ENCODE data around the gene ZNF358. TPM values are rescaled to one million over a fixed set of nuclear protein-coding genes. Genes with fewer than 3 reads are reported as not detected.

ZNF358 gene
- total RNA-seq, 1 donor from 2014 or later: 56.9 TPM

DNA sequence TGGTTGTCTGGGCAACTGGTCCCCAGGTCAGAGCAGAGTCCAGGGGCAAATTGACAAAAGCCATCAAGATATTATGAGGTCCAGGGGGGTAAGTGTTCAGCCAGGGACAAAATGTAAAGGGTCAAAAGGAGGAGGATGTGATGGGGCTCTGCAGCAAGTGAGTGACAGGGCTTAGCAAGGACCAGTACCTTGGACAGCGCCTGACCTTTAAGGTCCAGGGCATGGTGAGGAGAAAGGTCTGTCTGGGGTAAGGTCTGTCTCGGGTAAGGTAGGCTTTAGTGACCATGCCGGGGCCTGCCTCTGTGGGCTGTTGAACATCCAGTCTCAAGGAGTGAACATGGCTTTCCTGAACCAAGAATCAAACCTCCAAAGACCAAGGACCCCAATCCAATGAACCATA, 6.3 kb upstream of the ZNF358 start:
- H3K27me3 ChIP-seq: no peaks in the 10 kb centered on the region
- H3K4me1 ChIP-seq: peaks cover 3% of the 10 kb centered on the region
- no peaks in the 10 kb centered on the region for H3K36me3 ChIP-seq
- DNase-seq (no peak), ATAC-seq (no peak)
- TF ChIP-seq, protein P1, sequence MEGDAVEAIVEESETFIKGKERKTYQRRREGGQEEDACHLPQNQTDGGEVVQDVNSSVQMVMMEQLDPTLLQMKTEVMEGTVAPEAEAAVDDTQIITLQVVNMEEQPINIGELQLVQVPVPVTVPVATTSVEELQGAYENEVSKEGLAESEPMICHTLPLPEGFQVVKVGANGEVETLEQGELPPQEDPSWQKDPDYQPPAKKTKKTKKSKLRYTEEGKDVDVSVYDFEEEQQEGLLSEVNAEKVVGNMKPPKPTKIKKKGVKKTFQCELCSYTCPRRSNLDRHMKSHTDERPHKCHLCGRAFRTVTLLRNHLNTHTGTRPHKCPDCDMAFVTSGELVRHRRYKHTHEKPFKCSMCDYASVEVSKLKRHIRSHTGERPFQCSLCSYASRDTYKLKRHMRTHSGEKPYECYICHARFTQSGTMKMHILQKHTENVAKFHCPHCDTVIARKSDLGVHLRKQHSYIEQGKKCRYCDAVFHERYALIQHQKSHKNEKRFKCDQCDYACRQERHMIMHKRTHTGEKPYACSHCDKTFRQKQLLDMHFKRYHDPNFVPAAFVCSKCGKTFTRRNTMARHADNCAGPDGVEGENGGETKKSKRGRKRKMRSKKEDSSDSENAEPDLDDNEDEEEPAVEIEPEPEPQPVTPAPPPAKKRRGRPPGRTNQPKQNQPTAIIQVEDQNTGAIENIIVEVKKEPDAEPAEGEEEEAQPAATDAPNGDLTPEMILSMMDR (IDR thresholded peaks at IDR 0.05): no peak
- no peak overlapping the region for H3K4me3 ChIP-seq
- no peaks in the 10 kb centered on the region for H3K9me3 ChIP-seq
- intact Hi-C loops (cut with DNase I): no loop called here
- H3K27ac ChIP-seq: no peak overlapping the region

DNA sequence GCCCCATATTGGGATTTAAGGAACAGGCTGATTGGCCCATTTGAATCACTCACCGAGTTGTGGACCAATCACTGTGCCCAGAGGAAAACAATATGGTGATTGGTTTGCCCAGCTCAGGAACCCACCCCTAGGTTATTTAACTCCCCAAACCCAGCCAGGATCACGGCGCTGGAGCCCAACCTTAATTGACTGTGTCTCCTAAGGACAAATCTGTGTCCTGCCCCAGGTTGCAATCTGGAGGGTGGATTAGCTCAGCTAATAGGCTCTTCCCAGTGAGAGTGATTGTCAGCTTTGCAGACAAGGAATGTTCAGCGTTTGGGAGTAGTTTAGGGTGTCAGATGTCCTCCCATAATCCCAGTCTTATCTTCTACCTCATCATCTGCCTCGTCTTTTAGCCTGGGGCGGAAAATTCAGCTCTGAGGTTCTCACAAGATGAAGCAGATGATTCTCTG, 3.5 kb upstream of the ZNF358 start:
- H3K27ac ChIP-seq: no peak overlapping the region
- no peak for DNase-seq
- H3K36me3 ChIP-seq: no peaks in the 10 kb centered on the region
- H3K27me3 ChIP-seq: no peaks in the 10 kb centered on the region
- no peak for ATAC-seq
- peaks cover 16% of the 10 kb centered on the region for H3K4me1 ChIP-seq
- TF ChIP-seq, protein P1 (IDR thresholded peaks at IDR 0.05): no peak
- no peaks in the 10 kb centered on the region for H3K9me3 ChIP-seq
- no peak overlapping the region for H3K4me3 ChIP-seq
- intact Hi-C loops (cut with DNase I): no loop called here

DNA sequence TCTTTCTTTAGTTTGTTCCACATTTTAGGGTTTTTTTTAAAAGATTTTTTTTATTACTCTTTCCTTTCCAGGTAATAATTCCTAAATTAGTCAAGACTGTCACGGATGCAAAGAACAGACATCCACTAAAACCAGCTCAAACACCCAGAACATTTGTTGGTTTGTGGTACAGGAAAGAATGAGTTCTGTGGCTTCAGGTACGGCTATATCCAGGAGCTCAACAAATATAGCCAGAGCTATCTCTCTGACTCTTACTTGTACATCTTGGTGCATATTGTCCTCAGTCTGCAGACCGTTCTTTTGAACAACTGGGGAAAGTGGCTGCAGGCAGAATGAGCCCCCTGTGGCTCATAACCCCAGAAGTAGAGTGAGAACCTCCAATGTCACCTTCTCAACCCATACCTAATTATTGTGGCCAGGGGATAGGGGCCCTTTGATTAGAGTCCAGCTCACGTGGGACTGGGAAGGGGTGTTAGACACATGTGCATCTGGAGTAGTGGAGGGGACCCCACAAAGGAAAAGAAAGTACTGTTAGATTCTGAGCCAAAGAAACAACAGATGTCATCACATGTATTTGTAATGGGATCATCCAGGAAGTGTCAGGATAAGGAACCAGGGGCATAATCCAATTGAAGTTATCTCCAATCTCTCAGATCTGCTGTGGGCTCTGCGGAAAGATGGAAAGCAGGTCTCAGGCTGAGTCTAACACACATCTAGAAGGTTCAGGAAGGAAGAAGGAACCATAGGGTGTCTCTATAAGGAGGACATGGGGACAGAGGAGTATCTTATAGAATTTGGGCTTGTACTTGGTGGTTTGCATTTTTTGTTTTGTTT, 1.9 kb upstream of the ZNF358 start:
- TF ChIP-seq, protein P1 (IDR thresholded peaks at IDR 0.05): no peak
- intact Hi-C loops (cut with DNase I): no loop called here
- ATAC-seq: no peak
- Histone ChIP-seq H3K27ac (peak overlapping the region; percentile 92), H3K4me3 (no peak overlapping the region), H3K27me3 (no peaks in the 10 kb centered on the region), H3K9me3 (no peaks in the 10 kb centered on the region), H3K4me1 (peaks cover 16% of the 10 kb centered on the region), H3K36me3 (no peaks in the 10 kb centered on the region)
- no peak for DNase-seq

DNA sequence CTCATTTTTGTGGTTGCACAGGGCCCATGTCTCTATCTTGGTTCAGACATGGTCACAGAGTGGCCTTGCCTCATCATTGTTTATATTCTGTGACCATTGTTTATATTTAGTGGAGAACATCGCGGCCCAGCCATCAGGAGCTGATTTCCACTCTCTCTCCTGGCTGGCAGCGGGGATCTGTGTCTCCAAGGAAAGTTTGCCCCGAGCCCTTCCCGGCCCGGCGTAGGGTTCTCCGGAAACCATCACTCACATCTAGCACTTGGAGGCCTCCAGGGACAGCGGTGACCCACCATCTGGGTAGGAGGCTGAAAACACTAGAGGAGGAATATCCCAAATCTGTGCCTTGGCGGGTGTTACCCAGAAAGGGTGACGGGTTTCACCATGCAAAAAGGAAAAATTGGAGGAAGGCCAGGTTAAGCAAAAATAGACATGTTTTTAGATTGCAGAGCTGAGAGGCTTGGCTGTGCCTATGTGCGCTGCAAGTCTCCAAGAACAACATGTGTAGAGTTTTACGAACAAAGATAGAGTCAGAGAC, 726 bp upstream of the ZNF358 start:
- no peaks in the 10 kb centered on the region for H3K9me3 ChIP-seq
- peak overlapping the region; percentile 92 for H3K27ac ChIP-seq
- H3K4me3 ChIP-seq: peak overlapping the region; percentile 52
- intact Hi-C loops (cut with DNase I): no loop called here
- H3K36me3 ChIP-seq: no peaks in the 10 kb centered on the region
- DNase-seq: no peak
- peak; percentile 44 for ATAC-seq
- H3K27me3 ChIP-seq: no peaks in the 10 kb centered on the region
- TF ChIP-seq, protein P1 (IDR thresholded peaks at IDR 0.05): no peak
- peaks cover 16% of the 10 kb centered on the region for H3K4me1 ChIP-seq

DNA sequence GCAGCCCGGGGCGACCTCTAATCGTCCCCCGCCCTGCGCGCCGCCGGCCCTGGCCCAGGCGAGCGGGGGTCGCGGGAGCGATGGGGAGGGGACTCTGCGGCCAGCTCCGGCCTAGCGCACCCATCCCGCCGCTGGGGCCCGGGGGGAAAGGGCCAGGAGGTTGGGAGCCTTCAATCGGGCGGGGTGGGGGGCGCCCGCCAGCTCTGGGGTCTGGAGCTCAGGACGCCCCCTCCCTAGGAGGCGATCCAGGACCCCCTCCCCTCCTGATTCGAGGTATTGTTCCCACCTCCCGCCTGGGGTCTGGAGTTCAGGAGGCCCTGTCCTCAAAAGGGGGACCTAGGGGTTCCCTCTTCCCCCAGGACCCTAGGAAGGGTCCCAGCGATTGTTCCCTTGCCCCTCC, 430 bp downstream of the ZNF358 start:
- H3K27me3 ChIP-seq: no peaks in the 10 kb centered on the region
- peak overlapping the region; percentile 89 for H3K27ac ChIP-seq
- no peaks in the 10 kb centered on the region for H3K9me3 ChIP-seq
- DNase-seq: no peak
- H3K36me3 ChIP-seq: no peaks in the 10 kb centered on the region
- intact Hi-C loops (cut with DNase I): no loop called here
- ATAC-seq: no peak
- TF ChIP-seq, protein P1 (IDR thresholded peaks at IDR 0.05): no peak
- peak overlapping the region; percentile 82 for H3K4me3 ChIP-seq
- H3K4me1 ChIP-seq: peaks cover 16% of the 10 kb centered on the region
